Activated CD4-positive, alpha-beta T cell treated with anti-CD3 and anti-CD28 coated beads for 24 hours (primary cell): Measurements from ENCODE around the gene SLC7A14.

Source experiments
- DNase-seq, 2 donors: peaks; one replicate each; pipeline ENCODE4 v3.0.0-alpha.2; 2020; ENCODE audit warnings: low read depth in 2 of 2

The SLC7A14 gene

DNA sequence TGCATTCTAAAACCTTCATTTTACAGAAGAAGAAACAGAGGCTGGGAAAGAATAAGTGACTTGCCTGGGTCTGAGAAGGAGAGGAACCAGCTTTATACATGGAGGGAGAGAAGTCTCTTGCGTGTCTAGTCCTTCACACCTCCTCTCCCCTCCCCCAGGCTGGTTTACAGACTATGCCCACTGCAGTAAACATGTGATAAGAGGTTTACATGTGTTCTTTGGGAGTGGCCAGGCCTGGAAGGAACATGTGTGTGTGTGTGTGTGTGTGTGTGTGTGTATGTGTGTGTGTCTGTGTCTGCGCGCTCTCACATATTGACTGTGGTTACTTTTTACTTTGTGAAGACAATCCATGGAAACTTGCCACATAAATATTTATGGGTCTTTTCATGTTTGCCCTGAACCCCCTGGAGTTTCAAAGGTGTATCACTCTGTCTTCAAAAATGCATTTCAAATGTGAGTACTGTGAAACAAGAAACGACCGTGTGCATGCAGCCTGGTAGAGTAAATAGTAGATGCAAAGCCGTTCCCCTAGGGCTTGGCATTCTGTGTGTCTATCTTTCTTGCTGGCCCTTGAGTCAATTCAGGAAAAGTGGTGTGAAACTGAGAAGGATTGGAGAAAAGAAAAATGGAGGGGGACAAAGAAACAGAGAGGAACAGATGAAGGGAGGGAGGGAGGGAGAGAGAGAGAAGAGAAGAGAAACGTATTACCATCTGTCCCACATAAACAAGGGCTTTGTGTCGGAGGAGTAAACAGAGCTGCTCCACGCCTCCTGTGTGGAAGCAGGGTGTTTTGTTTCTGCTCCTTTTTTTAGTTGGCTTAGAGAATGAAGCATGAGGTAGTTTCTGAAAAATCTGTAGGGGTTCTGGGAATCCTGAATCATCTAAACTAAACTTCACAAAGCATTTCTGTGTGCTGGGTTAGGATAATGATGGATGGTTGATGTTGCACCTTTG is 115.5 kb downstream of the SLC7A14 start:
- no peak for DNase-seq

DNA sequence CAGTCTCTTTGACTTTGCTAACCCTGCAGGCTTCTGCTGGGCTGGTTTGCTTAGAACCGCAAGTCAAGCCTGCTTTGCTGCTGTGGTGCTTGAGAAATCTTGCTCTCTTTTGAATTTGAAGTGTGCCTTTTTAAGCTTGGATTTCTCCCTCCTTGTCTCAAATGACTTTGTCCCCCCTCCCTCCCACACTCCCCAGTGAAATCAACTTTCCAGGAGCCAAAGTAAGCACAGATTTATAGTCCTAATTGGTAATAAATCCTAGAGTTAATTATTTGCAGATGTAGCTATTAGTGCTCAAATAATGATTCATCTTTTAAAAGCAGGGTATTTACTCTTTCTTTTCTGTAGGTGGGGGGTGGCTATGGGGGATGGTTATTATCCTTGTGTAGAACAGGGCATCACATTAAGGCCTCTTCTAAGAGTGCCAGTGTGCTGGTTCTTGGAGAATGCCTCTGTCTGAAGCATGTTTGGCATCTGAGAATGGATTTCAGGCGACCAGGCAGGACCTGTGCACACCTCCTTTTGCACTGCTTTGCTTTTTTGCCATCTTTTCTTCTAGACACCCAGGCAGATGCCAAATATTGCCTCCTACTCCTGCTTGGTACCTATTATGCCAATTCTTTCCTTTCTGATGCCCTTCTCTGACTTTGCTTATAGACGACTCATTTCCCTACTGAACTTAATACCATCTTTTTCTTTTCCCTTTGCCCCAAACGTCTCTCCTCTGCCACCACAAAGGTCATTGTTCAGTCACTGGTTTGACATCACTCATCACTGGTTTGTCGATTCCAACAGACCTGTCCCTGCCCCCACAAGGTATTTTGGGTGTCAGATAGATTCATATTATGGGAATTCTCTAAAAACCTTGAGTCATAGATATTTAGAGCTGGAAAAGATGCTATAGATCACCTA is 116.5 kb downstream of the SLC7A14 start:
- no peak for DNase-seq

DNA sequence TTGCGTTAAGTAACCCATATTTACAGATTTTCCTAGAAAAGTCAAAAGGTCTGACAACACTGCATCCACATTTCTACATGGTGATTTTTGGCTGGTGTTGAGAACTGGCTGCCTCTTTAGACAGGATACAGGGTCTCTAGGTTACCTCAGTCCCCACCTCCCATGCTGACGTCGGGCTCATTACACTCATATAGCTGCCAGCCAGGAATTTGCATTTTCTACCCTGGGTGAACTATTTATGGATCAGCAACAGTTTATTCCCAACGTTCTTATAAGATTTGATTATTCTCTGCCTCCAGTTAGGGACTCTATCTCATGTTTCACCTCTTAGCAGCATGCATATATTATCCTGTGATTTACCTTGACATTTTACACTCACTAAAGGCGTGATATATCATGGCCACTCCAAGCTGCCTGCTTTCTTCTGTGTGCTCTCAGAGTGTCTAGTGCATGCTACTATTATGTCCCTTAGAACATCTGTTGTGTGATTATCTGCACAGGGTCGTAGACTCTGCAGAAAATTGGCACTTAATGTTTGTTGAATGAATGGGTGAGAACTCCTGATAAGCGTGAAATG is 118.2 kb downstream of the SLC7A14 start:
- DNase-seq, result no peak

DNA sequence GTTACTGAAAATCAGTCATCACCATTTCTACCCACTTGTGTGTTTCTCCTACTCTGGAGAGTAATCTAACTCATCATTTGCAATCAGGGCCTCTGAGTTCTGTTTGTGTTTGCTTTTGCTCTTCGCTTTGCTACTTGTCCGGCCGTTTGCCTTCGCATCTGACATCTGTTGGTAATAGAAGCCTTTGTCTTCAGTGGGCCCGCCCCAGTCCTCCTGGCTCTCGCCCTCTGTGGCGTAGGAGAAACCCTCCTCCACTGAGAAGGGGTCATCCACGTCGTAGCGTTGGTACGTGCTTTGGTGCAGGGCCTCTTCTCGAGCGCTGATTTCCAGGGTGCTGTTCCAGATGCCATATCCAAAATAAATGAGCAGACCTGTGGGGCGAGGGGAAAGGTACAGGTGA is 118.9 kb downstream of the SLC7A14 start:
- no peak for DNase-seq

- DNase-seq, result no peak
Measured at GRCh38 chr3:170465955-170466354, 119.9 kb downstream of the SLC7A14 start.

DNA sequence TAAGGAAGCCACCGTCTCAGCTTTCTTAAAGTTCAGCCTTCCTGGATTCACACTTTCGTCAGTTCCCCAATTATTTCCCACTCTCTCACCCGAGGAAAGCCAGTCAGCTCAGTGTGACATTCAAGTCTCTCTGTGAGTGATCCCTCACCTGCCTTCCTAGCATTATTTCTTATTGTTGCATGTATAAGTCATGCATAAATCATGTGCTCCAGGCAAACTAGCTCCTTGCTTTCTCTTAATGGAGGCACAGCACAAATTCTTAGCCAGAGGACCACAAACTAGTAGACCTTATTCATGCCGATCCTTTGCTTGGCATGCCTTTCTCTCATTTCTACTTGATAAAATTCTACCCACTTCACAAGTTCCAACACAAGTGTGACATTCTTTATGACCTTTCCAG is 122.9 kb downstream of the SLC7A14 start:
- no peak for DNase-seq

- DNase-seq, result no peak
Measured at GRCh38 chr3:170458285-170458684, 127.6 kb downstream of the SLC7A14 start.

GRCh38 chr3:170454509-170454908 is 131.4 kb downstream of the SLC7A14 start:
- no peak for DNase-seq

DNA sequence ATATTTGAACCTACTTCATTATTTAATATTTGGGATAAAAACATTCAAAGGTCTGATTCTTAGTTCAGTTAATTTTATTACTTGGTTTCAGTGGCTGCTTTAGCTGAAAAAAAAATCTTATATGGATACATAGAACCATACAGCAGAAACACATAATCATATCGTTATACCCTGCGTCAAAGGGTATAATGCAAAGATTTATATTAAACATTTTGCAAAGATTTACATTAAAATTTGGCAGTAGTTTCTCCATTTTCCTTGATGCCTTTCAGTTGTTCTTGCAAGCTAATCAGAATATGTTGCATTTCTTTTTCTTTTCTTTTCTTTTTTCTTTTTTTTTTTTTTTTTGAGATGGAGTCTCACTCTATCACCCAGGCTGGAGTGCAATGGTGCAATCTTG is 135.8 kb downstream of the SLC7A14 start:
- no peak for DNase-seq

GRCh38 chr3:170448584-170448983 is 137.3 kb downstream of the SLC7A14 start:
- no peak for DNase-seq

GRCh38 chr3:170443457-170443856 is 142.4 kb downstream of the SLC7A14 start:
- DNase-seq, result no peak

- no peak for DNase-seq
Measured at GRCh38 chr3:170442947-170443346, 142.9 kb downstream of the SLC7A14 start.

DNA sequence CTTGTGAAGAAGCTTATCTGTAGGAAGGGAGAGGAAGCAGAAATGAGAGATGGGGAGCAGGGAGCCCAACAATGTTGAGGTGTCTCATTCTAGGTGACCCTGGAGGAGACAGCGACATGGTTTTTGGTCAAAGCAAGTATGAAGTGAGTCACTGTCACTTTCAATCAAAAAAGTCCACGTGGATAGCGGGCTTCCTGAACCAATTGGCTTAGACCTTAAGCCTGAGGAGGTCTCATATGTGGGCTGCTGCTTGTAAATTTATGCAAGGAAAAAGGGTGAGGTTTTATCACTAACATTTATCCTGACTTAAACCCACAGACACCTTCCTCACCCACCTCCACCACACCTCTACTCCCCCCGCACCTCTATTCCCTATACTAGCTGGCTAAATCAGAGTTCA is 144.5 kb downstream of the SLC7A14 start:
- no peak for DNase-seq

GRCh38 chr3:170440344-170440743 is 145.5 kb downstream of the SLC7A14 start:
- DNase-seq, result no peak

DNA sequence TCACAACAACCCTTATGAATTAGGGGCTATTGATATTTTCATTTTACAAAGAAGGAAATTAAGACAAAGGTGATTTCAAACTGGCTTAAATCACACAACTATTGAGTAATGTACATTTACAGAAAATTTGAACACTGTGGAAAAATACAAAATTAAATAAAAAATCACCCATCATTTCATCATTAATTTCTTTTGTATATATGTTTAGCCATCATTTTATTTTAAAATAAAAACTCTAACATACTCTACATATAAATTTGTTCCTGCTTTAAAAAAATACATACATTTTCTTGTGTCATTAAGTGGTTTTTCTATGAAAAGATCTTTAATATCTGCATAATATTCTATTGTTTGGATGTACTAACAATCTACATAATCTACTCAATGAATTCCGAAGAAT is 147.0 kb downstream of the SLC7A14 start:
- DNase-seq, result no peak

GRCh38 chr3:170437696-170438407 is 148.0 kb downstream of the SLC7A14 start:
- no peak for DNase-seq

DNA sequence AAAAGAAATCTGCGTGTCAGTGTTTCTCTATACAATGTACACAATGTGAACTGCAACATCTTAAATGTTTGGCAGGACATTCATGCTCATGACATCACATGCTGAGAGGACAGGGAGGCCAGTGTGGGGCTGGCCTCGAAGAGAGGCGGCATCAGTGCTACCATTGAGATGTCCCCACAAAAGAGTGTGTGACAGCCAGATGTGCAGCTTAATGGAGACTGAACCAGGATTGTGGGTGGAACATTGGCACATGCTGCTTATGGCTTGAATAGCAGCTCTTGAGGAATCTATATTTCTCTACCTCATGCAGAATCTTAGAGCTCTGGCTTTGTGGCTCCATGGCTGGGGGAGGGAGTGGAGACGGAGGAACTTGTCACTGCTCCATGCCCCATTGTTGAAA is 148.7 kb downstream of the SLC7A14 start:
- no peak for DNase-seq

GRCh38 chr3:170436697-170437096 is 149.2 kb downstream of the SLC7A14 start:
- DNase-seq, result no peak

- DNase-seq, result no peak
Measured at GRCh38 chr3:170432416-170432815, 153.5 kb downstream of the SLC7A14 start.

DNA sequence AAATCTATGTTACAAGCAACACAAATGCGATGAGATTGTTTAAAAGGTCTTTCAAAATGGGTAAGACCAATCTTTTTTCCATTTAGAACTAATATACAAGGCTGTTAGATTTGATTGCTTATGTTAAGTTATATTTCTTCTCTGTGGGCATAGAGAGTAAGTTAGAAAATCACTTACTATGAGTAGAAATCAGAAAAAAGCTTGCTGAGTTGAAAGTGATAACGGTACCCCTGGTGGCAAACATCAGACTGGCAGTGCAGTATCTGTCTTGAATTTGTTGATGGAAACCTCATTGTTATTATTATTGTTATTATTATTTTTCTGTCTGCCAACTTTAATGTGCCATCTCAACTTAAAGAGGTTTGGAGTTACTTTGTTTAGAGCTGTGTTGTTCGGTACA is 154.8 kb downstream of the SLC7A14 start:
- no peak for DNase-seq

DNA sequence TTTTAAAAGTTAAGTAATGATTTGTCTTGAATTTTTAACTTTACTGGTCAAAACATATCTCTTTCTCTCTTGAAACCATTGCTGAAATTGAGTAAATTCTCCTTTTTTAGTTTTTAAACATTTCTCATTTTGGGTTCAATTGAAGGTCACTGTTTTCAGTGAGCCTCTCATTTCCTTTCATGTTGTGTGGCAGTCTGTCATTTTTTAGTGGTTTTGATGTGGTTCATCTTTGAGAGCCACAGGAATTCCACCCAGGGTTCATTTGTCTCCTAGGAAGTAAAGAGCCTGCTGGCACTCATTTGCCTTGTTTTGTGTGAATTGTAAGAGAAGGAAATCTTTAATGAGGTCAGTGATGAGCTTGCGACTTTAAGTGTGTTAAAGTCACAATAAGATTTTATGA is 156.8 kb downstream of the SLC7A14 start:
- no peak for DNase-seq

DNA sequence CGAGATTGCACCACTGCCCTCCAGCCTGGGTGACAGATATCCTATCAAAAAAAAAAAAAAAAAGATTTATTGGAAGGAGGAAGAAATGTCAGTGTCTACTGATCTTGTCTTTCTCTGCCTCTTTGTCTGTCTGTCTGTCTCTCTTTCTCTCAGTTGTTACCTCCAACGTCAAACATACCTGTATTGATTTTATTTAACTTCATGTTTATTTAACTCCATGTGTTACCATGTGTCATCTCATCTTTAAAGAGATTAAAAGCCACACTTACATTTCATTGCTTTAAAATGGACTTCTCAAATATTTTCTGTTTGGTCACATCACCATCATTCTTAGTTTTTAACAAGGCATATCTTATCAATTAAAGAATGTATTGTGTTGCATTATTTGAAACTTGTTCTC is 157.8 kb downstream of the SLC7A14 start:
- DNase-seq, result no peak
